ENCODE data around the gene C6orf132.

Gene C6orf132

GRCh38 chr6:42103216-42103615 lies 39.2 kb downstream of the C6orf132 start:
- H3K27ac ChIP-seq = no peak overlapping the region
- no peak for TF ChIP-seq CTCF (conservative IDR thresholded peaks at IDR 0.05)

GRCh38 chr6:42101186-42101657 lies 41.2 kb downstream of the C6orf132 start:
- TF ChIP-seq CTCF (conservative IDR thresholded peaks at IDR 0.05) = no peak
- no peak overlapping the region for H3K27ac ChIP-seq

GRCh38 chr6:42100029-42100901 lies 42.2 kb downstream of the C6orf132 start:
- TF ChIP-seq CTCF (conservative IDR thresholded peaks at IDR 0.05) = no peak
- H3K27ac ChIP-seq = no peak overlapping the region

- TF ChIP-seq CTCF (conservative IDR thresholded peaks at IDR 0.05) = no peak
- peak overlapping the region; percentile 30; the same call in 1 of the 2 replicates for H3K27ac ChIP-seq
Observed at GRCh38 chr6:42099340-42100028, 42.9 kb downstream of the C6orf132 start.

- no peak overlapping the region for H3K27ac ChIP-seq
- TF ChIP-seq CTCF (conservative IDR thresholded peaks at IDR 0.05) = peak; percentile 15; the same call in 1 of the 2 replicates
Observed at GRCh38 chr6:42095776-42096541, 46.5 kb downstream of the C6orf132 start.

GRCh38 chr6:42095094-42095493 lies 47.3 kb downstream of the C6orf132 start:
- H3K27ac ChIP-seq = no peak overlapping the region
- no peak for TF ChIP-seq CTCF (conservative IDR thresholded peaks at IDR 0.05)
